HFF-Myc (cell line): ENCODE measurements around the gene FNTB.

Source experiments
- DNase-seq: peaks from one replicate; pipeline ENCODE4 v3.0.0-alpha.2; 2011; ENCODE audit warnings: low read depth; ENCODE audit errors: extremely low read depth
- H3K4me3 ChIP-seq: replicated peaks from 2 replicates; pipeline ENCODE4 v1.5.1; 2011; ENCODE audit warnings: low read depth, mild to moderate bottlenecking, control low read depth, low read length
- TF ChIP-seq, protein P1 (sequence below): IDR thresholded peaks from 2 replicates; pipeline ENCODE4 v1.5.1; 2012; ENCODE audit warnings: mild to moderate bottlenecking, low read depth, low read length, control low read depth; ENCODE audit errors: missing control alignments

The FNTB gene

DNA sequence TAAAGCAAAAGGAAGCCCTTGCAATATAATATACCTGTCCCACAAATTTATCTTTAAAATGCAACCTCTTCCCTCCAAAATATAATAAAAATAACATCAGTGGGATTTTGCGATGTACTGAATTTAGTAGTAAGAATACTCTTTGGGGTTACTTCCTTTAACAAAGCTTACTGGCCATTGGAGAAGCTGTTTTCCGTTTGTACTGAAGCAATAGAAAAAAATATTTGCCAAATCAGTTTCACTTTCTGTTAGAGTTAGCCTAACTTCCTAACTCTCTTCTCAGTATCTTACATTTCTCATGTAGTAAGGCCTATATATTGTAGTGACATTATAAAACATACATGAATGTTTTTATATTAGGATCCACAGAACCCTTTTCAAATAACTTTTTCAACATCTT, 111.9 kb downstream of the FNTB start:
- TF ChIP-seq, protein P1, sequence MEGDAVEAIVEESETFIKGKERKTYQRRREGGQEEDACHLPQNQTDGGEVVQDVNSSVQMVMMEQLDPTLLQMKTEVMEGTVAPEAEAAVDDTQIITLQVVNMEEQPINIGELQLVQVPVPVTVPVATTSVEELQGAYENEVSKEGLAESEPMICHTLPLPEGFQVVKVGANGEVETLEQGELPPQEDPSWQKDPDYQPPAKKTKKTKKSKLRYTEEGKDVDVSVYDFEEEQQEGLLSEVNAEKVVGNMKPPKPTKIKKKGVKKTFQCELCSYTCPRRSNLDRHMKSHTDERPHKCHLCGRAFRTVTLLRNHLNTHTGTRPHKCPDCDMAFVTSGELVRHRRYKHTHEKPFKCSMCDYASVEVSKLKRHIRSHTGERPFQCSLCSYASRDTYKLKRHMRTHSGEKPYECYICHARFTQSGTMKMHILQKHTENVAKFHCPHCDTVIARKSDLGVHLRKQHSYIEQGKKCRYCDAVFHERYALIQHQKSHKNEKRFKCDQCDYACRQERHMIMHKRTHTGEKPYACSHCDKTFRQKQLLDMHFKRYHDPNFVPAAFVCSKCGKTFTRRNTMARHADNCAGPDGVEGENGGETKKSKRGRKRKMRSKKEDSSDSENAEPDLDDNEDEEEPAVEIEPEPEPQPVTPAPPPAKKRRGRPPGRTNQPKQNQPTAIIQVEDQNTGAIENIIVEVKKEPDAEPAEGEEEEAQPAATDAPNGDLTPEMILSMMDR: no peak
- DNase-seq: no peak
- H3K4me3 ChIP-seq: no peak overlapping the region

DNA sequence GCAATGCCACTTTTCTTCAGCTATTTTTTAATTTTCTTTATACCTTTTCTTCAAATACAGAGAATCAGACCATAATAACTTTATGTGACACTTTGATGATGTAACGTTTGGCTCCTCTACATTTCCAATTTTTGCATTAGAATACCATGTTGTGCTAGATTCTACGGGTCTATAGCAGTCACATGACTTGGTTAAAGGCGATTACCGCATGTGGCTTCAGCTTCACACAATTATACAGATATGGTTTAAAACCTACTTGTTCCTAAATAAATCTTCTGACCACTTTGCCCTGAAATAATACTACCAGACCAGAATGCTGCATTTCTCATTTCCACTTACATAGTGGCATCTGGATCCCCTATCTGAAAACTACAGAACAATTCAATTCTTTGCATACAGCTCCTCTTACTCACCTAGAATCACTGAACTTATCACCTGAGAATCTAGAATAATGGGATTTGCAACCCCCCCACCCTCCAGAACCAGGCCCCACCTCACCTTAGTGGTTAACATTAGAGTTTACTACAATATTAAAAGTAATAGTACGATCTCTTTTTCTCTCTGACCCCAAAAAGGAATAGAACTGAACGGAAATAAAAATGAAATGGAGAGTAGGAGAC, 114.3 kb downstream of the FNTB start:
- TF ChIP-seq, protein P1: no peak
- DNase-seq: no peak
- H3K4me3 ChIP-seq: peak overlapping the region; percentile 97

DNA sequence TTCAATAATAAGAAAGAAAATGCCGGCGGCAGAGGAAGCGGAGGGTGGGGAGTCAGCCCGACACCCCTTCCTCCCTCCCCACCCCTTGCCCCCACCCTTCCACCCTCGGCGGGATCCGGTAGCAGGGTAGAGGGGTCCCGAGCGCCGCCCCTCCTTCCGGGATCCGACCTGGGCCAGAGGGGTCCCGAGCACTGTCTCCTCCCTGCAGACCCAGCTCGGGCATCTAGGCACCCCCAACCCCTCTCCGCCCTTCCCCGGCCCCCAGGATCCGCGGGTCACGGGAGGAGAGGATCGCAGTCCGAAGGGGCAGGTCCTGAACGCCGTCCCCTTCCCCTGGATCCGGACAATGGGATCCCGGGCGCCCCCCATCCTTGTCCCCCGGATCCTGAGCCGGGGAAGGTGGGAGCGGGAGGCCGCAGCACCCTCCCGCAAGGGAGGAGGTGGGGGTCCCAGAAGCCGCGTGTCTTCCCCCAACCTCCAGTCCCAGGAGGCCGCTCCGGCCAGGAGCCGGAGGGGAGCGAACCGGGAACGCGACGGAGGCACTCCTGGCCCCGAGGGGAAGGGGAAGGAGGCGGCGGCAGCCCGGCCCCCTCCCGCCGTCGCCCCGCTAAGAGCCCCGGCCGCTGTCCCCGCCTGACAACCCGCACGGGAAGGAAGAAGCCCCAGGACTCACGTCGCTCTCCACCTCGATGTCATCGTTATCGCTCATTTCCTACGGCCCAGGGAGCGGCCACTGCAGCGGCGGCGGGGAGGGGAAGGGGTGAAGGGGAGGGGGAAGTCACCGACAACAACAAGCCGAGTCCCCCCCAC, 115.1 kb downstream of the FNTB start:
- peak overlapping the region; percentile 97 for H3K4me3 ChIP-seq
- TF ChIP-seq, protein P1: no peak
- no peak for DNase-seq

DNA sequence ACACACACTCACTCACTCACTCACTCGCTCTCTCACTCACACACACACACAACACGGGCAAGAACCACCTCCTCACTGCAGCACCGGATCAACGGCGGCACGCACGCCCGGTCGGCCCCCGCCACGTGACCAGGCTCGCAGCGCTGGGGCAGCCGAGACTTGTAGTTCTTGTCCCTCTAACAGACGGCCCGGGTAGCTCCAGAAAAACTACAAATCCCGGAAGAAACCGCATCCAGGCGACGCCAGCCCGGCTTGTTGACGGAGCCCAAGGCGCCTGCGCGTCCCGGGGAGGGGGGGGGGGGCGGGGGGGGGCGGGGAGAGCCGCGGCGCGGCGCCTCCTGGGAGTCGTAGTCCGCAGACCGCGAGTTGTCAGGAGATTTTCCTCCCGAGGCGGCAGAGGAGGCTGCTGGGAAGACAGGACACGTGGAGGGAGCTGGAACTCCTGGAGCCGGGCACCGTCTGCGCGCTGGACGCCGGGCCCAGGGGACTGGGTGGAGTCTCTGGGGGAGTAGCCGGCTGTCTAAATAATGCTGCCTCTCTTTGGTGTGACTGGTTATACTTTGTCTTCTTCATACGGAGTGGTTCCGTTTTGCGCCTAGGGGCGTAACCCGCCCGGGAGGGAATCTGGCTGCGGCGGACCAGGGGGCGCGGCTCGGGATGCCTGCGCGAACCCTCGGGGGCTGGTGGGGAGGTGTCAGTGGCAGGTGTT, 115.9 kb downstream of the FNTB start, which contains the start of gene MAX:
Gene MAX (minus strand): TSS at position 77 of the 709 bp plus-strand sequence. CDS start 178 bp downstream, outside the sequence.
- TF ChIP-seq, protein P1: no peak
- peak within 1 kb of the TSS; percentile 97 for H3K4me3 ChIP-seq
- DNase-seq: peak; percentile 92

DNA sequence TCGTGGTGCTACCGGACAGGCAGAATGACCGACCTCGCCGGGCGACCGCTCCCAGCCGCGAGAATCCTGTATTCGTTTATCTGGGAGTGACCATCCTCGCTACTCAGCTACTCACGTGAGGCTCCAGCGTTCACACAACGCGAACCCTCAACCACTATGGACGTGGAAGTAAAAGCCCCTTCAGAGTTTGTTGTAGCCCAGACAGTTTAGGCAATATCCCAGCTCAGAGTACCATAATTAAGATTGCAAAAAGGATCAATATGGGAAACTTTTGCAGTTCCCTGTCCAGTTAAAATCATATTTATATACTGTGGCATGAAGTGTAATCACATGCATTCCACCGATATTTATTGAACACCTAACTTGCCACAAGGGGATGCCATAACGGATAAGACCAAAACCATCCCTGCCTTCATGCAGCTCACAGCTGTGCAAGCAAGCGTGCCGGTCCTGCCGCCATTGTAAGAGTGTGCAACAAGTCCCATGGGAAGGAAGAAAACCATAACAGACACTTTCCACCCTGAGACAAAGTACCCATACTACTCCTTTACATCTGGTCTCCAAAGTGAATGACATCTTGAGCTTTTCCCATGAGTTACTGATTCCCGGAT, 116.6 kb downstream of the FNTB start:
- TF ChIP-seq, protein P1: peak; percentile 22
- DNase-seq: peak; percentile 29
- H3K4me3 ChIP-seq: peak overlapping the region; percentile 97

DNA sequence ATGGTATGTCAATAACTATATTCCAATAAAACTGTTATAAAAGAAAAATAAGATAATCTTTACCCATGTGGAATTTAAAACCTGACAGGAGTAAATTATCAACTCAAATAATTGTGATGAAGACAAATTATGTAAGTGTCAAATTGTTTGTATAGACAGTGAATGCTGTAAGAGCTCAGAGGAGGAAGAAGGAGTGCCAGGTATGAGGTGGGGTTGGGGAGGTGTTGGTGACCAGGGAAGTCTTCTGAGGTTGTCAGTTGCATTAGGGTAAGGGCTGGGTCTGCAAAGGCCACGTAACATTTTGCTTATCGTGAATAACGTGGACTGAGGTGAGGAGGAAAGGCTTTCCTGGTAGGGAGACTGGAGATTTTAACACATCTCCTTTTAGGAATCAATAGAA, 118.1 kb downstream of the FNTB start:
- H3K4me3 ChIP-seq: no peak overlapping the region
- TF ChIP-seq, protein P1: no peak
- no peak for DNase-seq
